ENCODE measurements around the gene ZNF205.

ZNF205 gene

DNA sequence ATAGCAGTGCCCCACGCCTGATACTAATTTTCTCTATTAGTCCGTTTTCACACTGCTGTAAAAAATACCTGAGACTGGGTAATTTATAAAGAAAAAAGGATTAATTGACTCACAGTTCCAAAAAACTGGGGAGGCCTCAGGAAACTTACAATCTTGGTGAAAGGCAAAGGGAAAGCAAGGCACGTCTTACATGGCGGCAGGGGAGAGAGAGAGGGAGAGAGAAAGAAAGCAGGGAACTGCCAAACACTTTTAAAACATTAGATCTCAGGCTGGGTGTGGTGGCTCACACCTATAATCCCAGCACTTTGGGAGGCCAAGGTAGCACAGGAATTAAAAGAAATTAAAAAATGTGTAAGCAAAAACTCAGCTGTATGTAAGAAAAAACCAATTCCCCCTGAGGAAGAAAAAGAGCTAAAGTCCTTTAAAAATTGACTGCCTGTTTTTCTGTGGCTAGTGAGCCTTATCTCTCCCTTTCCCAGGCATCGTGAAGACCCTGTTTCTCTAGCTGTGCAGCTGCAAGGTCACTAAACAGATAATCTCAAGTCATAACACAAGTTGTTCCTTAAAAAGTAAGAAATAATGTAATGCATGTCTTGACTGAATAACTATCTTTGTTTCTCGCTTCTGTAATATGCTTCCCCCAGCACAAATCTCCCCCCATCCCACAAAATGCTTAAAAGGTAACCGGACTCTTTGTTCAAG lies 27.3 kb upstream of the ZNF205 start:
- DNase-seq (ENCODE audit: low spot score): no peak

DNA sequence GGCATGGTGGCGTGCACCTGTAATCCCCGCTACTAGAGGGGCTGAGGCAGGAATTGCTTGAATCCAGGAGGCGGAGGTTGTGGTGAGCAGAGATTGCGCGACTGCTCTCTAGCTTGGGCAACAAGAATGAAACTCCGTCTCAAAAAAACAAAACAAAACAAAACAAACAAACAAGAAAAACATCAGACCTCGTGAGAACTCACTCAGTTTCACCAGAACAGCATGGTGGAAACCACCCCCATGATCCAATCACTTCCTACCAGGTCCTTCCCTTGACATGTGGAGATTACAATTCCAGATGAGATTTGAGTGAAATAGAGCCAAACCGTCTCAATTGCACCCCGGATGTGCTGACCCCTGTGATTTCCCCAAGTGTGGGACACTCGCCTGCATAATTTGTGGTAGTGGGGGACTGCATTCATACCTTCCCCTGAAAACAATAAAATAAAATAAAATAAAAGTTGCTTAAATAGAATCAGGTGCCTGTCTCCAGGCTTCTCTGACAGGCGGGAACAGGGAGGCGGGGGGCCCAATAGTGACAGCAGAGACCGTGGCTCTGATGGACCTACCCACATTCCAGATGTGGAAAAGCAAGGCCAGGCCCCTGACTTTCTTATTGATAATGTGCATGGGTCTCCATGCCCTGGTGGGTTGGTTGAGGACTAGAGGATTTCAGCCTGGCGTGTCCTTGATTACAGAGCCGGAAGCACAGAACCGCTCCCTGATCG lies 26.4 kb upstream of the ZNF205 start:
- DNase-seq (ENCODE audit: low spot score): no peak

DNA sequence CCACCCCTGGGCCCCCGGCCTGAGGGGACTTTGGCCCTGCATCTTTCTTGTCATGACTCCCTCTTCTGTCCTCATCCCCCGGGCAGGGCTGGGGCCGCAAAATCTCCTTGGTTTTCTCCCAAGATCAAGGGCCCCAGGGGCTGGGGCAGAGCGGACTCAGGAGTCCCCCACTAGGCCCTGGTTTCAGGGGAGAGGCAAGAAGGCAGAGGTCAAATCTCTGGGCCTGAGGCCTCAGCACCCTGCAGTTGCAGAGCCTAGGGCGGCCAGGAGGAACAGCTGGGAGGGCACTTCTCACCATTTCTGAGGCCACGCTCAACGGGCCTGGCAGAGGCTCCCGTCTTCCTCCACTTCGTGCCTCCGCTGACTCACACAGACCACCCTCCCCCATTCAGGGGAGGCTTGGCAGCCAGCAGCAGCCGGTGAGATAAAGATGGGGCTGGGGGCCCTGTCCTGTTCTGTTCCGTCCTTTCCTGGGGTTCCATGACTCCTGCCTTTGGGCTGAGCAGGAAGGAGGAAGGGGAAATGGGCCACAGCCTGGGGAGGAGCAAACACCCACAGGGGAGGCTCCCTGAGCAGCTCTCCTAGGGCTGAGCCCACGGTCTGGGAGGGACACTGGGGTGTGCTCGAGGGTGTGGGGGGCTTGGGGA lies 25.7 kb upstream of the ZNF205 start:
- DNase-seq (ENCODE audit: low spot score): peak; percentile 71

- DNase-seq (ENCODE audit: low spot score): peak; percentile 91
Observed at GRCh38 chr16:3087243-3088235, 24.8 kb upstream of the ZNF205 start.

DNA sequence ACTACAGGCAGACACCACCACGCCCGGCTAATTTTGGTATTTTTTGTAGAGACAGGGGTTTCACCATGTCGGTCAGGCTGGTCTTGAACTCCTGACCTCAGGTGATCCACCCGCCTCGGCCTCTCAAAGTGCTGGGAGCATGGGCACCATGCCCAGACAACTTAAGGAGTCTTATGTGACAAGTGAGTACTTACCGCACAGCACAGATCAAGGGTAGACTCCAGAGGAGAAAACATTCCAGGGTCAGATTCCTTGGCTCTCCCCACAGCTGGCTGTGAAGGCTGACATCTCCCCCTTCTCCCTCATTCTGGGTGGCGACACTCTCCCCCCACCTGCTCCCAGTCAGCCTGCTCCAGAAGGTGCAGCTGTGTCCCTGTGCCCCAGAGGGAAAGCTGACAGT lies 23.9 kb upstream of the ZNF205 start:
- DNase-seq (ENCODE audit: low spot score): no peak

DNA sequence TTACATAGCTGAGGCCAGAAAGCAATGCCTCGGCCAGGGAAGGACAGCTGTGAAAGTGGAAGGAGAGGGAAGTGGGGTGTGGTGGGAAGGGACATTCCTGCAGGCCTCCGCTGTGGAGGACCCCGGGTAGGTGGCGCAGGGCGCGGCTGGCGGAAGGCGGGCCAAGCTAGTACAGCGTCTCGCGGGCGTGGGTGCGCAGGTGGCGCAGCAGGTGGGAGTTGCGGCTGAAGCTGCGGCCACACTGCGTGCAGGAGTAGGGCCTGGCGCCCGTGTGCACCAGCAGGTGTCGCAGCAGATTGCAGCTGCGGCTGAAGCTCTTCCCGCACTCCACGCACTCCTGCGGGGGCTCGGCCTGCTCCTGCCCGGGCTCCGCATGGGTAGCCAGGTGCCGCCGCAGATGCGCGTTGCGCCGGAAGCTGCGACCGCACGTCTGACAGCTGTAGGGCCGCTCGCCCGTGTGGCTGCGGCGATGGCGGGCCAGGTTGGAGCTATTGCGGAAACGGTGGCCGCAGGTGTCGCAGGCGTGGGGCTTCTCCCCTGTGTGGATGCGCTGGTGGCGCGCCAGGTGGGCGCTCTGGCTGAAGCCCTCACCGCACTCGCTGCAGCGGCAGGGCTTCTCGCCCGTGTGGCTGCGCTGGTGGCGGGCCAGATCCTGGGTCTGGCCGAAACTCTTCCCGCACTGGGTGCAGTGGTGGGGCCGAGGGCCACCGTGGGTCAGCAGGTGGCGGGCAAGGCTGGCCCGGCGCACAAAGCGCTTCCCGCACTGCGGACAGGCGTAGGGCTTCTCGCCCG lies 23.3 kb upstream of the ZNF205 start:
- no peak for DNase-seq (ENCODE audit: low spot score)

DNA sequence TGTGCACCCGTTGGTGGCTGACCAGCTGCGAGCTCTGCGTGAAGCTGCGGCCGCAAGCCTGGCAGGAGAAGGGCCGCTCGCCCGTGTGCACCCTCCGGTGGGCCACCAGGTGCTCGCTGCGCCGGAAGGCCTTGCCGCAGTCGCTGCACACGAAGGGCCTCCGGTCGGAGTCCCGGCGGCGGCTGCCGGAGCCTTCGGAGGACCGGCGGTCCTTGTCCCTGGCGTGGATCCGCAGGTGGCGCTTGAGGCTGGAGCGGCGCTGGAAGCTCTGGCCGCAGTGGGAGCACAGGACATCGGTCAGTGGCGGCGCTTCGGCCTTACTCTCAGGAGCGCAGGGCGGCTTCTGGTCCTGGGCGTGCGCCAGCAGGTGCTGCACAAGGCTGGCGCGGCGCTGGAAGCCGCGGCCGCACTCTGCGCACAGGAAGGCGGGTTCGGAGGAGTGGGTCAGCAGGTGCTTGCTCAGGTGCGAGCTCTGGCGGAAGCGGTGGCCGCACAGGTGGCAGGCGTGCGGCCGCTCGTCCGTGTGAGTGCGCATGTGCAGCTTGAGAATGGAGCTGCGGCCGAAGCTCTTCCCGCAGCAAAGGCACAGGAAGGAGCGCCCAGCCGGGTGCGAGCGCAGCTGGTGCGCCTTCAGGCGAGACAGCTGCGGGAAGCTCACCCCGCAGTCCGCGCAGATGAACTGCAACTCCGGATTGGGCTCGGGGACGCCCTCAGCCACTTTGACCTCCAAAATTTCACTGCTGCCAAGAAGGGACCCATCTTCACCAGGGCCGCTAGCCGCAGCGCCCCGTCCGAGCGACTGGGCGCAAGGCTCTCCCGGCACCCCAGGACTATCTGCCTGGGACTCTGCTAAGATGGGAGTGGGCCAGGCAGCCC lies 22.4 kb upstream of the ZNF205 start:
- DNase-seq (ENCODE audit: low spot score): no peak

DNA sequence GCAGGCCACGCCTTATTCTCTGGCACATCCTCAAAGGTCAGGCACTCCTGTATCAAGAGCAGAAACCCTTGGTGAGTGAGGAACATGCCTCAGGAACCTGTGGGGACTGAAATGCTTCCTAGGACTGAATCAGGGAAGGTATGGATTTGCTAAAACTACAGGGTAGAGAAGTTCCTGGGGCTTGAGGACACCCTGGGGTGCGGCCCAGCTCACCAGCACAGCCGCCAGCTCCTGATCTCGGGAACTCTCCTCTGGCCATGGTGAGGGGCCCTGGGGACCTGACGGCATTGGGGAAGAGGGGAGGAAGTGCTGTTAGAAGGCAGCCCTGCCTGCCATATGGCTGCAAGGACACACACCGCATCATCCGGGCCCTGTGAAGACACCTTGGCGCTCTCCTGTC lies 20.8 kb upstream of the ZNF205 start:
- DNase-seq (ENCODE audit: low spot score): no peak

DNA sequence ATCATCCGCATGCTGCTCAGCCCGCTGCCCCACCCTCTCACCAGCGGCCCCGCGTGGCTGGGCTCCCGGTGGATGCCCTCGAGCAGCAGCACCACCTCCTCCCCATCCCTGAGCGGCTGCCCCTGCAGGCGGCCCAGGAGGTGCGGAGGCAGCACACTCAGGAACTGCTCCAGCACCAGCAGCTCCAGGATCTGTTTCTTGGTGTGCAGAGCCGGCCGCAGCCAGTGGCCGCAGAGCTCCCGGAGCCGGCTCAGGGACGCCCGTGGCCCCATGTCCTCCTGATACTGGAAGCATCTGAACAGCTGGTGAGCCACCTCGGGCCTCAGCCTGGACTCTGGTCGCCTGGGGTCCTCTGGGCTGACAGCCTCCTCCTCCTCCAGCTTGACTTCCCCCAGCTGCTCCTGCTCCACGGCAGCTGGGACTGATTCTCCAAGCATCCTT lies 19.9 kb upstream of the ZNF205 start:
- DNase-seq (ENCODE audit: low spot score): no peak

DNA sequence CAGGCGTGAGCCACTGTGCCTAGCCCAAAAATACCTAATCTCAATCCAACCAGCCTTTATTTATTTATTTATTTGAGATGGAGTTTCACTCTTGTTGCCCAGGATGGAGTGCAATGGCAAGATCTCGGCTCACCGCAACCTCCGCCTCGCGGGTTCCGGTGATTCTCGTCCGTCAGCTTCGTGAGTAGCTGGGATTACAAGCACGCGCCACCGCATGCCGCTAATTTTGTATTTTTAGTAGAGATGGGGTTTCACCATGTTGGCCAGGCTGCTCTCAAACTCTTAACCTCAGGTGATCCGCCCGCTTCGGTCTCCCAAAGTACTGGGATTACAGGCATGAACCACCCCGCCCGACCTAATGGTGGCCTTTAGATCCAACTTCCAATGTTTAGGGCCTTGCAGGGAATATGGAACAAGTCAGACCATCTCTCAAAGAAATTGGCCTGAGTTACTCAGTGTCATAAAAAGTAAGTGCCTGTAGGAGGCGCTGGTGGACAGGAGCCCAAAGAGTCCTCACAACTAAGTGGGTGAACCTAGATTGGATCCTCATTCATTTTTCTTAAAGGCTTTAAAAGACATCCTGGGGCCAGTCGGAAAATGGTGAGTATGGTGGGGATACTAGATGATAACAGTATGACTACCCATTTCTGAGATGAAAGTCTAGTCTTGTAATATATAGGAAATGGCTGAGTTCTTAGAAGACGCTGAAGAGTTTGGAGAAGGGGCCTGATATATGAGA lies 17.9 kb upstream of the ZNF205 start:
- DNase-seq (ENCODE audit: low spot score): peak; percentile 69

DNA sequence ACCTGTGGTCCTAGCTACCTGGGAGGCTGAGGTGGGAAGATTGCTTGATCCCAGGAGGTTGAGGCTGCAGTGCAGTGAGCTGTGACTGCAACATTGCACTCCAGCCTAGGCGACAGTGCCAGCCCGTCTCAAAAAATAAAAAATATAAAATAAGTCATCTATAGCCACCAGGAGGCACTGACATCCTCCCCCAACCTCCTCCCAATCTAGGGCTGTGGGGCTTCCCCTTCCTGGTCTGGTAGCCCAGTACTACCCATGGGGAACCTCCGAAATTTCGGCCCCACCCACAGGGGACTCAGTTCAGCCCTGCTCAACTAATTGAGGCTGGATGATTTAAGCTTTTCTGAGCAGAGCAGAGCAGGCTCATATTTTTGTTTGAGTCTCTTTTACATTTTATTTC lies 16.5 kb upstream of the ZNF205 start:
- DNase-seq (ENCODE audit: low spot score): no peak

GRCh38 chr16:3096362-3096761 lies 16.0 kb upstream of the ZNF205 start:
- no peak for DNase-seq (ENCODE audit: low spot score)

DNA sequence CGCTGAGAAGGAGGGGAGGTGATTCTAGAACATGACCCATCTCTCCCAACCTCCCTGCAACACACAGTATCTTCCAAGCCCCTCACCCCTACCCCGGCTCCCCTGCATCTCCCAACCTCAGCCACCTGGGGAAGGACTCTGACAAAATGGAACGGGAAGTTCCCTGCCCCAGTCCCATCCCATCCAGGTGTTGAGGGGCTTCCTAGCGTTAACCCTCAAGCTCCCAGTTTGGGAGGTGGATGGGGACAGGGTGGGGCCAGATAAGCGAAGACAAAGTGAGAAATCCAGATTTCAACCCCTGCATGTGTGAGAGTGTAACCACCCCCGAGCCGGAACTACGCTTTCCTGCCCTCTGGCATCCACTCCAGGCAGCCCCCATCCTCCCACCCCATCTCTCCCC lies 15.1 kb upstream of the ZNF205 start:
- DNase-seq (ENCODE audit: low spot score): no peak

GRCh38 chr16:3098459-3099394 lies 13.7 kb upstream of the ZNF205 start, which contains the start of gene ZSCAN10:
Gene ZSCAN10, minus strand, starts transcription at chr16:3099294. Its CDS starts 6,357 bp downstream, at chr16:3092937.
- no peak for DNase-seq (ENCODE audit: low spot score)

DNA sequence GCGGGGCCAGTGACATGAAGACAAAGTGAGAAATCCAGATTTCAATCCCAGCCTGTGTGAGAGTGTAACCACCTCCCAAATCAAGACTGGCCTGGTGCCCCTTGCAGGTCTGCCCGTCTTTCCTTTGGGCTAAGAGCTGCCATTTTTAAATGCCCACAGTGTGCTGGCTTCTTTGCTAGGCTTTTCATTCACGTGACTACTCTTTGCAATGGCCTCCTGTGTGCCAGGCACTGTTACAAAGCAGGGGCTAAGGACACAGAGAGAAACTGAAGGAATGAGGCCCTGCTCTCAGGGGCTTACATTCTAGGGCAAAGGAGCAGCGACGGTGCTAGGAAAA lies 13.0 kb upstream of the ZNF205 start:
- DNase-seq (ENCODE audit: low spot score): no peak

GRCh38 chr16:3099732-3100499 lies 12.5 kb upstream of the ZNF205 start:
- peak; percentile 81 for DNase-seq (ENCODE audit: low spot score)

- DNase-seq (ENCODE audit: low spot score): peak; percentile 64
Observed at GRCh38 chr16:3101018-3101840, 11.2 kb upstream of the ZNF205 start.

Measured in kidney capillary endothelial cell (primary cell).